GM12878 (cell line): ENCODE measurements around the gene ZBED2. TPM values are rescaled to one million over a fixed set of nuclear protein-coding genes. Genes with fewer than 3 reads are reported as not detected.
A peak's percentile ranks its signal among the peaks of the same experiment; 100 is the strongest.

Experiments
- ATAC-seq: fragments of 200-7000 bp; cut with Tn5 transposase; 3 replicates; pipeline ENCODE4 v1.9.1; 2020; ENCODE audit warnings: mild to moderate bottlenecking, moderate library complexity
- BruUV-seq: library from RNA; stranded (reverse); fragments of 400-500 nt; replicated peaks from 2 replicates; lab custom pipeline; 2021; lab: Mats Ljungman, UMichigan
- CTCF ChIA-PET: fragments of 300-600 bp; sonication (Branson Sonifier 250); formaldehyde crosslinking; extraction: SDS; loops from one replicate; lab custom pipeline; 2021; ENCODE audit warnings: inconsistent platforms; lab: Yijun Ruan, JAX
- POLR2A ChIA-PET: fragments of 350-600 bp; formaldehyde crosslinking; extraction: SDS; loops from one replicate; lab custom pipeline; 2021; ENCODE audit warnings: inconsistent platforms; lab: Charles Lee
- RAD21 ChIA-PET: fragments of 300-600 bp; sonication (Branson Sonifier 250); formaldehyde crosslinking; loops from one replicate; lab custom pipeline; 2023; ENCODE audit warnings: antibody characterized with exemption; ENCODE audit not compliant: unreplicated experiment; lab: Charles Lee
- SMC1A ChIA-PET: fragments of 300-600 bp; sonication (Branson Sonifier 250); formaldehyde crosslinking; loops from one replicate; lab custom pipeline; 2023; ENCODE audit not compliant: unreplicated experiment, uncharacterized antibody; lab: Charles Lee
- DNase-seq: peaks from one replicate; pipeline ENCODE4 v3.0.0-alpha.2; 2011; ENCODE audit warnings: low read depth, low spot score
- FAIRE-seq: peaks from 3 replicates; lab custom pipeline; 2011; peaks lifted over from hg19 to GRCh38; lab: Jason Lieb, UNC
- H2AFZ ChIP-seq: 2 replicates; pipeline ENCODE4 v1.6.0; 2011; ENCODE audit warnings: low read depth, low read length, control low read depth; ENCODE audit not compliant: control insufficient read depth
- H3K27ac ChIP-seq: 2 replicates; pipeline ENCODE4 v1.5.1; 2011; ENCODE audit warnings: control low read depth; ENCODE audit not compliant: control insufficient read depth, insufficient read depth
- H3K27me3 ChIP-seq, 2 experiments: replicated peaks in 1 of 2; 2 replicates each; pipeline versions ENCODE4 v1.6.0 to v1.6.1; 2011; ENCODE audit warnings: low read length in 1 of 2; ENCODE audit not compliant: control insufficient read depth in 2 of 2, insufficient read depth in 2 of 2
- H3K36me3 ChIP-seq, 2 experiments: 2 replicates each; pipeline ENCODE4 v1.5.1; 2011; ENCODE audit warnings: low read length in 1 of 2; ENCODE audit not compliant: control insufficient read depth in 2 of 2, insufficient read depth in 2 of 2
- H3K4me1 ChIP-seq: 2 replicates; pipeline ENCODE4 v1.6.1; 2011; ENCODE audit warnings: mild to moderate bottlenecking, low read length, moderate library complexity, mixed read lengths; ENCODE audit not compliant: control insufficient read depth, insufficient read depth
- H3K4me2 ChIP-seq: 2 replicates; pipeline ENCODE4 v1.6.0; 2011; ENCODE audit warnings: control low read depth; ENCODE audit not compliant: control insufficient read depth, insufficient read depth
- H3K4me3 ChIP-seq: fragments of 200-600 bp; sonication (generic); 2 replicates; pipeline ENCODE4 v1.5.1; 2016
- H3K79me2 ChIP-seq: 2 replicates; pipeline ENCODE4 v1.6.0; 2011; ENCODE audit warnings: low read length; ENCODE audit not compliant: control insufficient read depth, insufficient read depth
- H3K9ac ChIP-seq: 2 replicates; pipeline ENCODE4 v1.8.0; 2011; ENCODE audit warnings: low read length, control low read depth, mixed read lengths; ENCODE audit not compliant: control insufficient read depth, insufficient read depth
- H3K9me3 ChIP-seq: replicated peaks from 3 replicates; pipeline ENCODE4 v1.5.1; 2011; ENCODE audit warnings: mild to moderate bottlenecking, low read length; ENCODE audit not compliant: control insufficient read depth, insufficient read depth
- H4K20me1 ChIP-seq: 2 replicates; pipeline ENCODE4 v1.6.0; 2011; ENCODE audit not compliant: control insufficient read depth, insufficient read depth
- E4F1 ChIP-seq: fragments of 450-650 bp; IDR thresholded peaks from 2 replicates; pipeline ENCODE4 v1.6.1; 2018; ENCODE audit warnings: borderline replicate concordance, mild to moderate bottlenecking; ENCODE audit not compliant: partially characterized antibody
- EED ChIP-seq: sonication (generic); IDR thresholded peaks from 2 replicates; pipeline ENCODE4 v1.6.1; 2016; ENCODE audit warnings: antibody characterized with exemption, low read depth
- HDAC6 ChIP-seq: fragments of 200-600 bp; sonication (generic); IDR thresholded peaks from one replicate; pipeline ENCODE4 v1.8.0; 2017; ENCODE audit warnings: antibody characterized with exemption; ENCODE audit not compliant: unreplicated experiment
- MAX ChIP-seq: IDR thresholded peaks from 2 replicates; pipeline ENCODE4 v1.6.1; 2012; ENCODE audit warnings: low read depth, low read length, improper control_type of control experiment
- RBBP5 ChIP-seq: fragments of 200-600 bp; sonication (generic); conservative IDR thresholded peaks from 2 replicates; pipeline ENCODE4 v1.6.1; 2016
- SMC3 ChIP-seq: IDR thresholded peaks from 2 replicates; pipeline ENCODE4 v1.6.1; 2011; ENCODE audit warnings: low read length, improper control_type of control experiment, borderline replicate concordance
- WGBS: methylation state at CpG from one replicate; pipeline ENCODE4 v1.1.6; 2016; ENCODE audit warnings: low lambda C conversion rate; ENCODE audit not compliant: insufficient replicate concordance, insufficient coverage; ENCODE audit errors: missing lambda C conversion rate; 5-methylcytosine and 5-hydroxymethylcytosine counted together
- in situ Hi-C: fragments of 300-500 bp; cut with MboI; formaldehyde crosslinking; loops from 9 replicates; pipeline ENCODE4 v1.14.3; 2018; ENCODE audit warnings: mixed read lengths
- intact Hi-C: fragments of 100-400 bp; cut with micrococcal nuclease; formaldehyde crosslinking; loops from one replicate; pipeline ENCODE4 v1.14.2; 2022; ENCODE audit not compliant: unreplicated experiment
- polyA plus RNA-seq, 11 experiments: library from polyadenylated mRNA; depleted of rRNA in 4 of 11; unstranded in 6 of 11; stranded (reverse) in 5 of 11; fragments of >200 nt; fragmentation: Nextera tagmentation in 4 of 11; fragmentation: Illumina TruSeq in 1 of 11; extraction: Ambion mirVana in 4 of 11; extraction: Trizol in 1 of 11; gene quantifications; 1 replicate in 1 of 11; 2 replicates in 10 of 11; pipeline versions ENCODE4 v1.2.1 to v1.2.3, GENCODE V29; 2011 to 2016; ENCODE audit warnings: inconsistent platforms in 2 of 11, missing spikeins in 2 of 11, low read depth in 1 of 11
- total RNA-seq, 4 experiments: library from RNA; depleted of rRNA in 3 of 4; stranded (reverse); fragments of >200 nt in 3 of 4; fragmentation: Illumina TruSeq in 1 of 4; extraction: Trizol in 1 of 4; gene quantifications; 2 replicates each; pipeline versions ENCODE4 v1.2.1 to v1.2.3, GENCODE V29; 2013 to 2021
- TF ChIP-seq, protein P1 (sequence below), 3 experiments: IDR thresholded peaks in 2 of 3; conservative IDR thresholded peaks in 1 of 3; 2 replicates each; pipeline ENCODE4 v1.5.1; 2011; ENCODE audit warnings: low read depth in 3 of 3, low read length in 3 of 3, mild to moderate bottlenecking in 3 of 3, control low read depth in 2 of 3, moderate library complexity in 2 of 3, inconsistent platforms in 1 of 3, mixed read lengths in 1 of 3; ENCODE audit not compliant: control insufficient read depth in 2 of 3, insufficient read depth in 1 of 3; ENCODE audit errors: extremely low read depth in 1 of 3
- TF ChIP-seq, protein P2 (sequence below): fragments of 450-650 bp; formaldehyde crosslinking; IDR thresholded peaks from 2 replicates; pipeline ENCODE4 v1.5.0; 2022; ENCODE audit warnings: mild to moderate bottlenecking, missing genetic modification characterization

Gene ZBED2
- total and polyA plus RNA-seq, 10 of the 15 experiments (the other 5 are each of a cell fraction or from before 2014, with no cell fraction given) = 0.02 to 0.24 (median 0.08) TPM; not detected in 3

GRCh38 chr3:111627092-111627491 lies 31.9 kb upstream of the ZBED2 start (continued):
- TF ChIP-seq, protein P1, sequence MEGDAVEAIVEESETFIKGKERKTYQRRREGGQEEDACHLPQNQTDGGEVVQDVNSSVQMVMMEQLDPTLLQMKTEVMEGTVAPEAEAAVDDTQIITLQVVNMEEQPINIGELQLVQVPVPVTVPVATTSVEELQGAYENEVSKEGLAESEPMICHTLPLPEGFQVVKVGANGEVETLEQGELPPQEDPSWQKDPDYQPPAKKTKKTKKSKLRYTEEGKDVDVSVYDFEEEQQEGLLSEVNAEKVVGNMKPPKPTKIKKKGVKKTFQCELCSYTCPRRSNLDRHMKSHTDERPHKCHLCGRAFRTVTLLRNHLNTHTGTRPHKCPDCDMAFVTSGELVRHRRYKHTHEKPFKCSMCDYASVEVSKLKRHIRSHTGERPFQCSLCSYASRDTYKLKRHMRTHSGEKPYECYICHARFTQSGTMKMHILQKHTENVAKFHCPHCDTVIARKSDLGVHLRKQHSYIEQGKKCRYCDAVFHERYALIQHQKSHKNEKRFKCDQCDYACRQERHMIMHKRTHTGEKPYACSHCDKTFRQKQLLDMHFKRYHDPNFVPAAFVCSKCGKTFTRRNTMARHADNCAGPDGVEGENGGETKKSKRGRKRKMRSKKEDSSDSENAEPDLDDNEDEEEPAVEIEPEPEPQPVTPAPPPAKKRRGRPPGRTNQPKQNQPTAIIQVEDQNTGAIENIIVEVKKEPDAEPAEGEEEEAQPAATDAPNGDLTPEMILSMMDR (IDR thresholded peaks at IDR 0.05 in 2 of 3, conservative IDR thresholded peaks at IDR 0.05 in 1 of 3; ENCODE audit: control insufficient read depth in 2 of 3, extremely low read depth in 1 of 3, insufficient read depth in 1 of 3, low read depth in 3 of 3, low read length in 3 of 3) = no peak
- TF ChIP-seq RBBP5 (no peak), MAX (no peak), E4F1 (no peak)

GRCh38 chr3:111621535-111621934 lies 26.4 kb upstream of the ZBED2 start:
- no peaks in the 10 kb centered on the region for H3K9me3 ChIP-seq
- WGBS = 73% methylated on average over 5 of the region's 5 CpGs
- ChIA-PET SMC1A (interaction anchor here (1.2 to 1.6 kb wide), 2 partner anchors 9 to 21 kb away, joined by 3 read pairs; no protein-coding TSS in a partner anchor), CTCF (interaction anchor here (1.0 to 2.9 kb wide), 5 partner anchors 16 to 95 kb away, joined by 3 to 14 read pairs (median 5); no protein-coding TSS in a partner anchor)
- no peak for FAIRE-seq
- H3K4me1 ChIP-seq = no peaks in the 10 kb centered on the region
- DNase-seq = no peak
- no peaks in the 10 kb centered on the region; a peak in 1 of 4 replicates for H3K27me3 ChIP-seq
- TF ChIP-seq, protein P1 (IDR thresholded peaks at IDR 0.05 in 2 of 3, conservative IDR thresholded peaks at IDR 0.05 in 1 of 3; ENCODE audit: control insufficient read depth in 2 of 3, extremely low read depth in 1 of 3, insufficient read depth in 1 of 3, low read depth in 3 of 3, low read length in 3 of 3) = peak; percentile 43 to 58 (median 47)
- TF ChIP-seq, protein P2, sequence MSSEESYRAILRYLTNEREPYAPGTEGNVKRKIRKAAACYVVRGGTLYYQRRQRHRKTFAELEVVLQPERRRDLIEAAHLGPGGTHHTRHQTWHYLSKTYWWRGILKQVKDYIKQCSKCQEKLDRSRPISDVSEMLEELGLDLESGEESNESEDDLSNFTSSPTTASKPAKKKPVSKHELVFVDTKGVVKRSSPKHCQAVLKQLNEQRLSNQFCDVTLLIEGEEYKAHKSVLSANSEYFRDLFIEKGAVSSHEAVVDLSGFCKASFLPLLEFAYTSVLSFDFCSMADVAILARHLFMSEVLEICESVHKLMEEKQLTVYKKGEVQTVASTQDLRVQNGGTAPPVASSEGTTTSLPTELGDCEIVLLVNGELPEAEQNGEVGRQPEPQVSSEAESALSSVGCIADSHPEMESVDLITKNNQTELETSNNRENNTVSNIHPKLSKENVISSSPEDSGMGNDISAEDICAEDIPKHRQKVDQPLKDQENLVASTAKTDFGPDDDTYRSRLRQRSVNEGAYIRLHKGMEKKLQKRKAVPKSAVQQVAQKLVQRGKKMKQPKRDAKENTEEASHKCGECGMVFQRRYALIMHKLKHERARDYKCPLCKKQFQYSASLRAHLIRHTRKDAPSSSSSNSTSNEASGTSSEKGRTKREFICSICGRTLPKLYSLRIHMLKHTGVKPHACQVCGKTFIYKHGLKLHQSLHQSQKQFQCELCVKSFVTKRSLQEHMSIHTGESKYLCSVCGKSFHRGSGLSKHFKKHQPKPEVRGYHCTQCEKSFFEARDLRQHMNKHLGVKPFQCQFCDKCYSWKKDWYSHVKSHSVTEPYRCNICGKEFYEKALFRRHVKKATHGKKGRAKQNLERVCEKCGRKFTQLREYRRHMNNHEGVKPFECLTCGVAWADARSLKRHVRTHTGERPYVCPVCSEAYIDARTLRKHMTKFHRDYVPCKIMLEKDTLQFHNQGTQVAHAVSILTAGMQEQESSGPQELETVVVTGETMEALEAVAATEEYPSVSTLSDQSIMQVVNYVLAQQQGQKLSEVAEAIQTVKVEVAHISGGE = no peak
- TF ChIP-seq EED (no peak), SMC3 (peak; percentile 7; the same call in 1 of the 2 replicates), HDAC6 (no peak)
- TF ChIP-seq, all 136 proteins: peak for 2
- RAD21 ChIA-PET = no interaction called here
- H3K9ac ChIP-seq = no peak overlapping the region
- BruUV-seq = no TSS peak
- H3K4me3 ChIP-seq = no peak overlapping the region
- H2AFZ ChIP-seq = no peak overlapping the region
- intact Hi-C loops = no loop called here
- H3K4me2 ChIP-seq = no peak overlapping the region
- POLR2A ChIA-PET = no interaction called here
- no peaks in the 10 kb centered on the region for H3K36me3 ChIP-seq
- H3K27ac ChIP-seq = no peak overlapping the region
- H3K79me2 ChIP-seq = no peaks in the 10 kb centered on the region
- no peaks in the 10 kb centered on the region for H4K20me1 ChIP-seq
- in situ Hi-C loops = no loop called here
- peak; percentile 79 for ATAC-seq
